HepG2 (cell line): ENCODE results near the gene ARHGAP25. TPM values are rescaled to one million over a fixed set of nuclear protein-coding genes. Genes with fewer than 3 reads are reported as not detected.

Experiments
- BRD4 ChIP-seq: sonication (generic); formaldehyde crosslinking; IDR thresholded peaks from 2 replicates; pipeline ENCODE4 v1.4.0; 2020; ENCODE audit warnings: missing genetic modification reagents
- CTCF ChIP-seq: sonication (generic); formaldehyde crosslinking; IDR thresholded peaks from 2 replicates; pipeline ENCODE4 v1.5.0; 2020; ENCODE audit warnings: mild to moderate bottlenecking, missing genetic modification reagents, moderate library complexity
- HIC2 ChIP-seq: sonication (generic); formaldehyde crosslinking; IDR thresholded peaks from 2 replicates; pipeline ENCODE4 v1.9.0; 2022; ENCODE audit warnings: low read depth, missing genetic modification reagents
- HOXA3 ChIP-seq: sonication (generic); formaldehyde crosslinking; IDR thresholded peaks from 2 replicates; pipeline ENCODE4 v1.5.0; 2020; ENCODE audit warnings: missing genetic modification reagents
- MTA3 ChIP-seq: sonication (generic); formaldehyde crosslinking; IDR thresholded peaks from 2 replicates; pipeline ENCODE4 v1.4.0; 2020; ENCODE audit warnings: missing genetic modification reagents
- NFYC ChIP-seq: IDR thresholded peaks from 2 replicates; pipeline ENCODE4 v1.6.1; 2016; ENCODE audit warnings: missing genetic modification reagents, missing compliant biosample characterization
- POGZ ChIP-seq: sonication (generic); formaldehyde crosslinking; IDR thresholded peaks from 2 replicates; pipeline ENCODE4 v1.4.0; 2020; ENCODE audit warnings: mild to moderate bottlenecking, missing genetic modification reagents
- RBM39 ChIP-seq: fragments of 200-400 bp; formaldehyde crosslinking; IDR thresholded peaks from one replicate; pipeline ENCODE4 v1.6.1; 2018; ENCODE audit warnings: antibody characterized with exemption, mild to moderate bottlenecking, low read depth, low read length; ENCODE audit not compliant: poor library complexity, severe bottlenecking
- SALL2 ChIP-seq: sonication (generic); formaldehyde crosslinking; IDR thresholded peaks from 2 replicates; pipeline ENCODE4 v1.8.1; 2023; ENCODE audit warnings: mild to moderate bottlenecking, missing genetic modification reagents, inconsistent platforms
- SP4 ChIP-seq: sonication (generic); formaldehyde crosslinking; IDR thresholded peaks from 2 replicates; pipeline ENCODE4 v1.8.1; 2023; ENCODE audit warnings: mild to moderate bottlenecking, missing genetic modification reagents
- SRSF9 ChIP-seq: fragments of 200-400 bp; formaldehyde crosslinking; IDR thresholded peaks from 2 replicates; pipeline ENCODE4 v1.6.1; 2018; ENCODE audit warnings: borderline replicate concordance, mild to moderate bottlenecking, low read depth, low read length; ENCODE audit not compliant: insufficient read depth, poor library complexity, severe bottlenecking
- TFDP1 ChIP-seq: IDR thresholded peaks from 2 replicates; pipeline ENCODE4 v1.6.1; 2016; ENCODE audit warnings: missing compliant biosample characterization, missing genetic modification reagents, borderline replicate concordance
- XRCC5 ChIP-seq: fragments of 200-400 bp; formaldehyde crosslinking; optimal IDR thresholded peaks from 2 replicates; pipeline ENCODE3; 2017; ENCODE audit warnings: mild to moderate bottlenecking, low read length
- ZGPAT ChIP-seq: IDR thresholded peaks from 2 replicates; pipeline ENCODE4 v1.6.1; 2016; ENCODE audit warnings: mild to moderate bottlenecking
- ZNF260 ChIP-seq: sonication (generic); formaldehyde crosslinking; IDR thresholded peaks from 2 replicates; pipeline ENCODE4 v1.4.0; 2020; ENCODE audit warnings: missing genetic modification reagents, low read depth, mild to moderate bottlenecking, borderline replicate concordance
- ZNF326 ChIP-seq: sonication (generic); formaldehyde crosslinking; IDR thresholded peaks from 2 replicates; pipeline ENCODE4 v1.4.0; 2020; ENCODE audit warnings: missing genetic modification reagents, borderline replicate concordance
- ZNF335 ChIP-seq: sonication (generic); formaldehyde crosslinking; IDR thresholded peaks from 2 replicates; pipeline ENCODE4 v1.4.0; 2020; ENCODE audit warnings: missing genetic modification reagents
- ZNF343 ChIP-seq: sonication (generic); formaldehyde crosslinking; IDR thresholded peaks from 2 replicates; pipeline ENCODE4 v1.4.0; 2020; ENCODE audit warnings: mild to moderate bottlenecking, missing genetic modification reagents
- ZNF432 ChIP-seq: sonication (generic); formaldehyde crosslinking; IDR thresholded peaks from 2 replicates; pipeline ENCODE4 v1.5.0; 2020; ENCODE audit warnings: missing genetic modification reagents, mild to moderate bottlenecking, borderline replicate concordance
- ZNF703 ChIP-seq: sonication (generic); formaldehyde crosslinking; IDR thresholded peaks from 2 replicates; pipeline ENCODE4 v1.5.1; 2020; ENCODE audit warnings: missing genetic modification reagents, mild to moderate bottlenecking, moderate library complexity, borderline replicate concordance
- ZNF766 ChIP-seq: sonication (generic); formaldehyde crosslinking; IDR thresholded peaks from 2 replicates; pipeline ENCODE4 v1.5.0; 2020; ENCODE audit warnings: missing genetic modification reagents, borderline replicate concordance
- polyA plus RNA-seq, 8 experiments: library from polyadenylated mRNA; depleted of rRNA in 3 of 8; stranded (reverse) in 7 of 8; unstranded in 1 of 8; fragments of >200 nt; fragmentation: Illumina TruSeq in 4 of 8; extraction: Trizol in 4 of 8; gene quantifications; 2 replicates each; pipeline versions ENCODE4 v1.2.1 to v1.2.3, GENCODE V29; 2011 to 2016; ENCODE audit warnings: low read depth in 4 of 8, missing spikeins in 1 of 8, mixed read lengths in 1 of 8; ENCODE audit not compliant: insufficient read depth in 1 of 8
- total RNA-seq, 5 experiments: library from RNA; depleted of rRNA; stranded (reverse); fragments of >200 nt; fragmentation: Illumina TruSeq; extraction: Trizol; gene quantifications; 2 replicates each; pipeline ENCODE4 v1.2.3, GENCODE V29; 2016; ENCODE audit warnings: low read depth in 1 of 5

Gene ARHGAP25
- total and polyA plus RNA-seq, 2 of the 13 experiments (the other 11 are each of a cell fraction or from before 2014, with no cell fraction given) = not detected

GRCh38 chr2:68751397-68752339 is 17.1 kb downstream of the ARHGAP25 start (continued):
- TF ChIP-seq ZNF260 = no peak
- no peak for TF ChIP-seq ZNF343 (CRISPR knock-in tag)
- TF ChIP-seq ZNF326 (CRISPR knock-in tag) = no peak
- TF ChIP-seq TFDP1 (CRISPR knock-in tag) = peak; percentile 27; the same call in 1 of the 2 replicates
- no peak for TF ChIP-seq ZNF432 (CRISPR knock-in tag)
- TF ChIP-seq POGZ (CRISPR knock-in tag) = 0 out of 2 replicates have a peak, but pooled peaks have one; percentile 29
- TF ChIP-seq SP4 (CRISPR knock-in tag) = no peak
- no peak for TF ChIP-seq SRSF9
- peak; percentile 30; the same call in 1 of the 2 replicates for TF ChIP-seq NFYC (CRISPR knock-in tag)
- TF ChIP-seq MTA3 (CRISPR knock-in tag) = no peak
- no peak for TF ChIP-seq BRD4 (CRISPR knock-in tag)
- TF ChIP-seq ZNF335 (CRISPR knock-in tag) = no peak
- peak; percentile 95 for TF ChIP-seq CTCF
- TF ChIP-seq ZNF766 (CRISPR knock-in tag) = no peak
- TF ChIP-seq SALL2 = no peak
- TF ChIP-seq RBM39 = no peak
- TF ChIP-seq ZNF703 (CRISPR knock-in tag) = no peak
- TF ChIP-seq ZGPAT = 0 out of 2 replicates have a peak, but pooled peaks have one; percentile 25
- 0 out of 2 replicates have a peak, but pooled peaks have one; percentile 39 for TF ChIP-seq HIC2 (CRISPR knock-in tag)
- peak; percentile 39; the same call in 1 of the 2 replicates for TF ChIP-seq HOXA3 (CRISPR knock-in tag)
- peak; percentile 70 for TF ChIP-seq XRCC5
